Urinary bladder (tissue), 4 donors: ENCODE data around the gene DNM3. TPM values are rescaled to one million over a fixed set of nuclear protein-coding genes. Genes with fewer than 3 reads are reported as not detected.

Experiments
- DNase-seq: peaks from one replicate; pipeline ENCODE4 v3.0.0-alpha.2; 2015; ENCODE audit errors: extremely low spot score
- H3K27ac ChIP-seq: one replicate; pipeline ENCODE4 v1.5.1; 2013; ENCODE audit warnings: low read depth, mild to moderate bottlenecking, moderate library complexity
- H3K36me3 ChIP-seq: one replicate; pipeline ENCODE4 v1.6.1; 2013; ENCODE audit warnings: mild to moderate bottlenecking, moderate library complexity; ENCODE audit not compliant: insufficient read depth
- H3K4me1 ChIP-seq: one replicate; pipeline ENCODE4 v1.6.1; 2013; ENCODE audit warnings: mild to moderate bottlenecking, moderate library complexity; ENCODE audit not compliant: insufficient read depth
- H3K4me3 ChIP-seq: one replicate; pipeline ENCODE4 v1.5.1; 2013; ENCODE audit warnings: low read depth, low read length
- WGBS: extraction: QIAGEN DNeasy Blood & Tissue Kit; methylation state at CpG from one replicate; pipeline ENCODE4 v1.1.7; 2013; 5-methylcytosine and 5-hydroxymethylcytosine counted together
- polyA plus RNA-seq: library from polyadenylated mRNA; stranded (reverse); fragments of 200-250 nt; gene quantifications from one replicate; pipeline ENCODE4 v1.2.3, GENCODE V29; 2013
- total RNA-seq: library from RNA; depleted of rRNA; stranded (reverse); fragments of >200 nt; gene quantifications from one replicate; pipeline ENCODE4 v1.2.3, GENCODE V29; 2014
- donor health status: healthy with polysubstance abuse.
- donor health status: healthy.

The DNM3 gene
- total and polyA plus RNA-seq, 2 donors: 3.2 to 11.7 TPM

DNA sequence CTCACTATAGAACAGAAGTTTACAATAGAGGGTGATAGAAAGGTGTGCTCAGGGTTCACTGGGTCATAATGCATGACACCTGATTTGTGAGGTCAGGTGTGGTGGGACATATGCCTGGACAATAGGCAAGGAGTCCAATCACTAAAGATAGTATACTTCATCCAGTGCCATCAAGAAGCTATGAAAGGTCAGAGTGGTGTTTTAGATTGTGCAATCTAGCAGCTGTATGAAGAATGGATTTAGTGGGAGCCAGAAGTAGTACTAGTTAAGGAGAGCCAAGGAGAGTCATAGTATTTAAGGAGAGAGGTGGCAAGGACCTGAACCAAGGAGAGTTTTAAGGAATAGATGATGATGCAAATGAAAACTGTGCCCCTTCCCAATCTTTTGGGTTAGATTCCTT, 498.5 kb downstream of the DNM3 start:
- no peak overlapping the region for H3K4me3 ChIP-seq

DNA sequence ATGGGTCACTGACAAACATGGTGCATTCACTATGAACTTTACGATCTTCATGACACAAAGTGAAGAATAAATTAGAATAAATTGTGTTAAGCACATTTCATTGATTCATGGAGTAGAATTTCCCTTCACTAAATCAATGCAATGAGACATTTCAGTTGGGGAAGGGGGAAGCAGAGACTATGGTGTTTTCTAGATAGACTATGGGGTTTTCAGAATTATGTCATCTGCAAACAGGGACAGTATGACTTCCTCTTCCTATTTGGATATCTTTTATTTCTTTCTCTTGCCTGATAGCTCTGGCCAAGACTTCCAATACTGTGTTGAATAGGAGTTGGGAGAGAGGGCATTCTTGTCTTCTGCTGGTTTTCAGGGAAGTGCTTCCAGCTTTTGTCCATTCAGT, 499.2 kb downstream of the DNM3 start:
- no peaks in the 10 kb centered on the region for H3K4me1 ChIP-seq
- no peak overlapping the region for H3K27ac ChIP-seq
- 97% methylated on average over 1 of the region's 1 CpG for WGBS
- DNase-seq: no peak
- no peak overlapping the region for H3K4me3 ChIP-seq
- no peaks in the 10 kb centered on the region for H3K36me3 ChIP-seq

More for the DNA sequence above, 498.5 kb downstream of the DNM3 start:
- Histone ChIP-seq H3K27ac (no peak overlapping the region), H3K4me1 (no peaks in the 10 kb centered on the region), H3K36me3 (no peaks in the 10 kb centered on the region)
- no peak for DNase-seq

GRCh38 chr1:172341697-172342096, 500.4 kb downstream of the DNM3 start:
- 95% methylated on average over 4 of the region's 4 CpGs for WGBS
- DNase-seq: no peak
- H3K4me3 ChIP-seq: no peak overlapping the region

GRCh38 chr1:172342584-172343239, 501.4 kb downstream of the DNM3 start:
- no peak overlapping the region for H3K4me3 ChIP-seq
- H3K4me1 ChIP-seq: no peaks in the 10 kb centered on the region
- H3K36me3 ChIP-seq: no peaks in the 10 kb centered on the region
- no peak for DNase-seq
- no peak overlapping the region for H3K27ac ChIP-seq
- WGBS: 65% methylated on average over 4 of the region's 4 CpGs

More at GRCh38 chr1:172341697-172342096, 500.4 kb downstream of the DNM3 start:
- no peaks in the 10 kb centered on the region for H3K36me3 ChIP-seq
- no peaks in the 10 kb centered on the region for H3K4me1 ChIP-seq
- H3K27ac ChIP-seq: no peak overlapping the region

DNA sequence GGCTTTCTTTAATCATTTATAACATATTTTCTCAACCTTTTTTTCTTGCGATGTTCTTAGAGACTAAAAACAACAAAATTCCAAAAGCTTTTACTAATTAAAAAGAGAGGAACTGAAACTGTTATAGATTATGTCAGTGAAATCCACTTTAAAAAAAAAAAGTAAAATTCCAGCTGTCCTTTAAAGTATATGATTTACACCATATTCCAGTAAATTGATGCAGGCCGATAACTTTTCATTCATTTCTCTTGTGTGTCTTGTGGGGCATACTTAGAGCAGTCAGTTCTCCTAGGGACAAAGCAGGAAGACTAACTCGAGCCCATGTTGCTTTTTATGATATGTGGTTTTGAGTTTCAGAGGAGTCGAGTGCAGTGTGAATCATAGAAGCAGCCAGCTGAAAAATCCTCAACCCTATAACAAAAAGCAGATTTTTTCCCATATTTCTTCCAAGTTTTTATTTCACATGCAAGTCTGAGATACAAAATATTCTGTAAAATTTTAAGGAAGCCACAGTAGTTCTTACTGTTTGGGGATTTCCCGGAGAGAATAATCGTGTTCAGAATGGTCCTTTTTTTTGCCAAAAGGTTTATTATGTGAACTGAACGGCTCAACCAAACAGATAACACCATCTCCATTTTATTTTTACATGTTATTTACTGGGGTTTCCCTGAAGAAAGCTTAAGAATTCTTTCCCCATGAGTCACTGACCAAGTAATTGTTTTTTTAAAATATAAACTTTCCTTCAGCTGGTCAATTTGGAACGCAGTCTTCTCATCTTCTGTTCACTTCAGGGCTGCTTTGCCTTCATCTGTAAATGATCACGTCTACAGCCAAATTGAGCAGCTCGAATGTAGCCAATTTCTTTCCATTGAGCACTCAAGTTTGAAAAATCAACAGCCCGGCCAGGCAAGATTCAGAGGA, 502.2 kb downstream of the DNM3 start:
- WGBS: 17% methylated on average over 11 of the region's 11 CpGs
- H3K36me3 ChIP-seq: no peaks in the 10 kb centered on the region
- no peak for DNase-seq
- no peaks in the 10 kb centered on the region for H3K4me1 ChIP-seq
- no peak overlapping the region for H3K4me3 ChIP-seq
- no peak overlapping the region for H3K27ac ChIP-seq

DNA sequence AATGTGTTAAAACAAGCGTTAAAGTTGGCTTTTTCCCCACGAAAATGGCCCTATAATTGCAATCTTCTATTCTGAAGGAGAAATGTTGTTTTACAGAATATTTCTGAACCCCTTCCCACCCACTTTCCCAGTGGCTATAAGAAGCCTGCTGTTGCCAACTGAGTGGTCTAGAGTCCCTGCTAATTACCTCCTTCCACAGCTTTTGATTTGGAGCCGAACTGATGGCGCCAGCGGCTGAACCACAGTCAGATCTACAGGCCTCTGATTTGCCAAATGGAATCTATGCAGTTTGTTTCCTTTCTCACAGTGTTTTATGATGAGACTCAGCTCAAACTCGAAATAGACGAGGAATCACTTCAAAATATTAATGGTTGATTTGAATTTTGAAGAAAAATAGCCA, 503.1 kb downstream of the DNM3 start:
- H3K27ac ChIP-seq: no peak overlapping the region
- no peak for DNase-seq
- H3K4me1 ChIP-seq: no peaks in the 10 kb centered on the region
- 82% methylated on average over 7 of the region's 7 CpGs for WGBS
- H3K36me3 ChIP-seq: no peaks in the 10 kb centered on the region
- no peak overlapping the region for H3K4me3 ChIP-seq

- Histone ChIP-seq H3K4me3 (no peak overlapping the region), H3K36me3 (no peaks in the 10 kb centered on the region), H3K27ac (no peak overlapping the region), H3K4me1 (no peaks in the 10 kb centered on the region)
- 71% methylated on average over 1 of the region's 1 CpG for WGBS
- DNase-seq: no peak
Observed at GRCh38 chr1:172345077-172345476, 503.8 kb downstream of the DNM3 start.

- Histone ChIP-seq H3K36me3 (no peaks in the 10 kb centered on the region), H3K27ac (no peak overlapping the region), H3K4me1 (no peaks in the 10 kb centered on the region), H3K4me3 (no peak overlapping the region)
- WGBS: 98% methylated on average over 3 of the region's 3 CpGs
- DNase-seq: no peak
Observed at GRCh38 chr1:172347416-172347815, 506.1 kb downstream of the DNM3 start.

DNA sequence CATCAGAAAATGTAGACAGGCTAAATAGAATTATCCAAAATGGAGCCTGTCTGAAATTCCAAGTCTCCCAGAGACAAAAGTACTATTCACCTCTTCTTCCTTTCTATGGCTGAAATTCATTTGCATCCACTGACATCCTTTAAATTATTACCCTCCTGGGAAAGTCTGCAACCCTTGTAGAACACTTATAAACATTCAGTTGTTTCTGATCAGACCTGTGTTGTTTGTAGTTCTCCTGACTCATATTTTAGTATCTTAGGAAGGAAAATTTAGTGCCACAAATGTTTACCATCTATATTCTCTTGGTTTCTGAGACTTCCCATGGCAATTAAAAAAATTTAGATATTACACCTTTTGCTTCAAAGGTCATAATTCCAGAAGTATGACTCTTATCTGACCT, 509.6 kb downstream of the DNM3 start:
- no peaks in the 10 kb centered on the region for H3K36me3 ChIP-seq
- no peak overlapping the region for H3K27ac ChIP-seq
- DNase-seq: no peak
- H3K4me3 ChIP-seq: no peak overlapping the region
- no peaks in the 10 kb centered on the region for H3K4me1 ChIP-seq

DNA sequence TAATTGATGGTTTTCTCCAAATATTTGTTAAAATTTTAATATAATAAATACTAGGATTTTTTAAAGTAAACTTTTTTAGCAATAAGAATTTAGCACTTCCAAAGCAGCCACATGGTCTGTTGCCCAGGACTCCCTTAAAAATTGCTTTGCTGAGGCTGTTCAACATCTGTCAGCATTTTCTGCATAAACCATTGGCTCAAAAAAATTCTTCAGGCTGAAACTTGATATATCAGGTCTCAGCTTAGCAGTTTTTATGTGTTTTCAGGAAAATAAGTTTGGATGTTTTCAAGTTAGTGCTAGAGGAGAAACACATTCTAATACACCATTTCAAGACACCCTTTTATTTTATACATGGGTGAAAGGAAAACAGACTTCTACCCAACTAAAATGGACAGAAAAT, 510.0 kb downstream of the DNM3 start:
- Histone ChIP-seq H3K4me1 (no peaks in the 10 kb centered on the region), H3K36me3 (no peaks in the 10 kb centered on the region), H3K4me3 (no peak overlapping the region), H3K27ac (no peak overlapping the region)
- DNase-seq: no peak

DNA sequence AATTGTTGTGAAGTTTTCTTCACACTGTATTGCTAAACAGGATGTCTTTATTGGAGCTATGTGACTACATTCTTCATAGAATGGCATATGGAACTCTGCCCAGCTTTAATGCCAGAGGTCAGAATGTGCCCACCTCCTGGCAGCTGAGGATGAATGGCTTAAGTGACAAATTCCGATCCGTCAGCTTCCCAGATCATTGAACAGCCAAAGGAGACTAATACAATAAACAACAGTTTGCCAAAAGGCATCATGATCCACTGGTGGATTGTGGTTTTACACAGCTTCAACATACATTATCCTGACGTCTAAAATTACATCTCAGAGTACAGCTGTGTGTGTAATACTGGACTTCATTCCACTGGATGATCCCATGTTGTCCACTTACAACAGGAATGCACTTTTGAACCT, 510.5 kb downstream of the DNM3 start:
- no peak for DNase-seq
- H3K36me3 ChIP-seq: no peaks in the 10 kb centered on the region
- no peak overlapping the region for H3K4me3 ChIP-seq
- H3K4me1 ChIP-seq: no peaks in the 10 kb centered on the region
- WGBS: 34% methylated on average over 3 of the region's 3 CpGs
- H3K27ac ChIP-seq: no peak overlapping the region

GRCh38 chr1:172352435-172352834, 511.1 kb downstream of the DNM3 start:
- Histone ChIP-seq H3K27ac (no peak overlapping the region), H3K36me3 (no peaks in the 10 kb centered on the region), H3K4me3 (no peak overlapping the region), H3K4me1 (no peaks in the 10 kb centered on the region)
- no peak for DNase-seq
- 81% methylated on average over 1 of the region's 1 CpG for WGBS

DNA sequence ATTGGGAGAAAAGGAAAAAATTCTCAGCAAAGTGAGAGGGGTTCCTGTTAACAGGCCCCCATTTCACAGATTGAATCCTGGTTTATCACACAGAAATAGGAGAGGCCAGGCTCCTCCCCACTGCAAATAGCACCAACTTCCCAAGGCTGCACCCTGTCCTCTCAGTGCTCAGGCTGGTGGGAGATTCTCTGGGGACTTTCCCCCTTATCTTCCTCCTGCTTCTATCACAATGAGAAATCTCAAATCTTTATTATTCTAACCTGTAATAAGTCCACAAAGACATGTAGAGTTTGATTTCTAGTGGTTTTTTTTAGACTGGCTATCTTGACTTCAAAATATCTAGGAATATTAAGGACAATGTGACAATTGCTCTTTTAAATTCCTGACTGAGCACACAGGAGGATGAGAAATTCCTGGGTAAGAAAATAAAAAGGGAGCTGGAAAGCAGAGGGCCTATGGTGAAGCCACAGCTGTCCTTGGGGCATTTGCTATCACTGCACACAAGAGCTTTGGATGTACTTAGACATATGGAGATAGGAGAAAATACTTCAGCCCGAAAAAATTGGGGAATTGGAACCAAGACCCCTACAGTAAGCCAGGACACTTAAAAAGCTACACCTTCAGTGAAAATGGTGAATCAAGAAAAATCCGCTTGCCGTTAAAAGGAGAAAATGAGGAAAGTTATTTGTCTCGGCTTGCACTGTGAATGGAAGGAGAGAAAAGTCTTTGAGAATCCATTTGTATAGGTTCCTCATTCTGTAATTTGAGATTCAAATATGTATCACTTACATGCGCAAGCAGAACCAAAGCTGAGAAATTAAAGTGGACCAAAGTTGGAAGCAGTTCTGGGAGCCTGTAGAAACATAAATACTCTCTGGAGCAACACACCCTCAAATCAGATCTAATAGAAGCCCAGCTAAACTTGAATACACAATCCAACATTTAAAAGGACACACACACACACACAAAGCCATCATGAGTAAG, 513.3 kb downstream of the DNM3 start:
- Histone ChIP-seq H3K27ac (no peak overlapping the region), H3K36me3 (no peaks in the 10 kb centered on the region), H3K4me1 (no peaks in the 10 kb centered on the region), H3K4me3 (no peak overlapping the region)
- 93% methylated on average over 5 of the region's 5 CpGs for WGBS
- no peak for DNase-seq
